ENCODE results near the gene PREP. TPM values are rescaled to one million over a fixed set of nuclear protein-coding genes. Genes with fewer than 3 reads are reported as not detected.
"Not testable (repeated sequence)": the region's sequence is repeated elsewhere in the genome, so short reads cannot be mapped to it uniquely, and the experiment has no call there.

PREP gene
- total and polyA plus RNA-seq, 2 donors, result 26.2 to 26.9 TPM

GRCh38 chr6:105251689-105252088 is 151.2 kb downstream of the PREP start:
- 81% methylated on average over 2 of the region's 2 CpGs for WGBS
- H3K27ac ChIP-seq (ENCODE audit: low read depth), result no peak overlapping the region
- H3K4me1 ChIP-seq (ENCODE audit: insufficient read depth), result no peaks in the 10 kb centered on the region
- no peaks in the 10 kb centered on the region for H3K36me3 ChIP-seq (ENCODE audit: insufficient read depth)
- H3K4me3 ChIP-seq (ENCODE audit: low read depth, low read length), result no peak overlapping the region
- no peak for DNase-seq (ENCODE audit: extremely low spot score)

- WGBS, result 71% methylated on average over 2 of the region's 2 CpGs
- Histone ChIP-seq H3K4me3 (ENCODE audit: low read depth, low read length) (no peak overlapping the region), H3K27ac (ENCODE audit: low read depth) (no peak overlapping the region), H3K4me1 (ENCODE audit: insufficient read depth) (no peaks in the 10 kb centered on the region), H3K36me3 (ENCODE audit: insufficient read depth) (no peaks in the 10 kb centered on the region)
- DNase-seq (ENCODE audit: extremely low spot score), result no peak
Observed at GRCh38 chr6:105250533-105250932, 152.3 kb downstream of the PREP start.

- H3K27ac ChIP-seq (ENCODE audit: low read depth), result no peak overlapping the region
- no peaks in the 10 kb centered on the region for H3K4me1 ChIP-seq (ENCODE audit: insufficient read depth)
- H3K4me3 ChIP-seq (ENCODE audit: low read depth, low read length), result no peak overlapping the region
- 13% methylated on average over 2 of the region's 2 CpGs for WGBS
- no peaks in the 10 kb centered on the region for H3K36me3 ChIP-seq (ENCODE audit: insufficient read depth)
- no peak for DNase-seq (ENCODE audit: extremely low spot score)
Observed at GRCh38 chr6:105243487-105243886, 159.4 kb downstream of the PREP start.

DNA sequence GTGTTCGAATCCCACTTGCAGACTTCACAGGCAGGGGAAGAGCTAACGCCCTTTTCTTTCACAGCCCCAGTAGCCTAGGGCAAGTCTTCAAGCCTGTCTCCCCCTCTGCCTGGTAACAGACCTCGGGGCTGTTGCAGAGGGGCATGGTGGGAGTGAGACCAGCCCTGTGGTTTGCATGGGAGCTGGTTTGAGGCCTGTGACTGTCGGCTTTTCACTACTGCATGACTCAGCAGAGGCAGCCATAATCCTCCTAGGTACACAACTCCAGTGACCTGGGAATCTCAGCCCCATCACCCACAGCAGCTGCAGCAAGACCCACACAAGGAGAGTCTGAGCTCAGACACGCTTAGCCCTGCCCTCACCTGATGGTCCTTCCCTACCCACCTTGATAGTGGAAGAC is 167.7 kb downstream of the PREP start:
- Histone ChIP-seq H3K27ac (ENCODE audit: low read depth) (no peak overlapping the region), H3K4me3 (ENCODE audit: low read depth, low read length) (no peak overlapping the region), H3K4me1 (ENCODE audit: insufficient read depth) (no peaks in the 10 kb centered on the region), H3K36me3 (ENCODE audit: insufficient read depth) (no peaks in the 10 kb centered on the region)
- WGBS, result 85% methylated on average over 5 of the region's 5 CpGs
- DNase-seq (ENCODE audit: extremely low spot score), result no peak

GRCh38 chr6:105231771-105232170 is 171.1 kb downstream of the PREP start:
- H3K4me1 ChIP-seq (ENCODE audit: insufficient read depth); H3K36me3 ChIP-seq (ENCODE audit: insufficient read depth); DNase-seq (ENCODE audit: extremely low spot score); H3K27ac ChIP-seq (ENCODE audit: low read depth); H3K4me3 ChIP-seq (ENCODE audit: low read depth, low read length): not testable (repeated sequence)
- 88% methylated on average over 4 of the region's 4 CpGs for WGBS

Other genes starting within 250 kb of the PREP start
- gene POPDC3, start 223.1 kb downstream of the PREP start, total RNA-seq, result 2.5 TPM
- 0.37 TPM for gene POPDC3, start 223.1 kb downstream of the PREP start, polyA plus RNA-seq